GM18505 (cell line): ENCODE measurements around the gene EDA.

Experiments used
- ATAC-seq: cut with Tn5 transposase; IDR thresholded peaks from one replicate; pipeline ENCODE4 v1.9.1; 2021; ENCODE audit not compliant: unreplicated experiment
- POLR2A ChIP-seq: IDR thresholded peaks from 4 replicates; pipeline ENCODE4 v1.6.1; 2011; ENCODE audit warnings: borderline replicate concordance; ENCODE audit not compliant: insufficient read depth, insufficient read length; ENCODE audit errors: extremely low read depth

EDA gene

DNA sequence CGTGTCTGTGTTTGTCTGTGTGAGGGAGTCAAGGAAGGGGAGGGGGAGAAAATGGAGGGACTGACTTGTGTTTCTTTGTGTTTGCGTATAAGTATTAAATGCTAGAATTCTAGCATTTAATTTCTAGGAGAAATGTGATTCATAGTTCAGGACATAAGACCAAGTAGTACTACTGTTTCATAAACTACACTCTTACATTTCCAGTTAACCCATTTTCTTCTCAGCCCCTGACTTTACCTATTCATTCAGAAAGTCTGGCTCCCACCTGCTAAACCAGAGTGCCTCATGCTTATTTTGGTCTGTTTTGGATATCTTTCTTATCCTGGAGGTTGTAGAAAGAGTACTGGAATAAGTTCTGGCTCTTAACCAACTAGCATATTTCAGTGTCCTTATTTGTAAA is 14.2 kb downstream of the EDA start:
- TF ChIP-seq POLR2A: no peak
- ATAC-seq: no peak

DNA sequence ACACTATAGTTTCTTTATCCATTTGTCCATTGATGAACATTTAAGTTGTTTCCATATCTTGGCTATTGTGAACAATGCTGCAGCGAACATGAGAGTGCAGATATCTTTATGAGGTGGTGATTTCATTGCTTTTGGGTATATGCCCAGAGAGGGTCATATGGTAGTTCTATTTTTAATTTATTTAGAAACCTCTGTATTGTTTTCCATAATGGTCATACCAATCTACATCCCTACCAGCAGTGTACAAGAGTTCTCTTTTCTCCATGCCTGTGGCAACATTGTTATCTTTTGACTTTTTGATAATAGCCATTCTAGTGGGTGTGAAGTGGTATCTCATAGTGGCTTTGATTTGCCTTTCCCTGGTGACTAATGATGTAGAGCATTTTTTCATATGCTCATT is 48.8 kb downstream of the EDA start:
- TF ChIP-seq POLR2A: no peak
- ATAC-seq: no peak

DNA sequence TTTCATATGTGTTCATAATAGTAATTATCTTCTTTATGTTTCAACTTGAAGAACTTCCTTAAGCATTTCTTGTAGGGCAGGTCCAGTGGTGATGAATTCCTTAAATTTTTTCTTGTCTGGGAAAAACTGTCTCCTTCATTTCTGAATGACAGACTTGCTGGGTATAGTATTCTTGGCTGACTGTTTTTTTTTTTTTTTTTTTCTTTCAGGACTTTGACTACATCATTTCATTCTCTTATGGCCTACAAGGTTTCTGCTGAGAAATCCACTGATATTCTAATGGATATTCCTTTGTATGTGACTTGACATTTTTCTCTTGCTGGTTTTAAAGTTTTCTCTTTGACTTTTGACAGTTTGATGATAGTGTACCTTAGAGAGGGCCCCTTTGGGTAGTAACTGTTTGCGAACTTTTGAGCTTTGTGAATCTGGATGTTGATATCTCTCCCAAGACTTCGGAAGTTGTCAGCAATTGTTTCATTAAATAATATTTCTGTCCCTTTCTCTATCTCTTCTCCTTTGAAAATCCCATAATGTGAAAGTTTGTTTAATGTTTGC is 54.2 kb downstream of the EDA start:
- no peak for ATAC-seq
- TF ChIP-seq POLR2A: no peak

DNA sequence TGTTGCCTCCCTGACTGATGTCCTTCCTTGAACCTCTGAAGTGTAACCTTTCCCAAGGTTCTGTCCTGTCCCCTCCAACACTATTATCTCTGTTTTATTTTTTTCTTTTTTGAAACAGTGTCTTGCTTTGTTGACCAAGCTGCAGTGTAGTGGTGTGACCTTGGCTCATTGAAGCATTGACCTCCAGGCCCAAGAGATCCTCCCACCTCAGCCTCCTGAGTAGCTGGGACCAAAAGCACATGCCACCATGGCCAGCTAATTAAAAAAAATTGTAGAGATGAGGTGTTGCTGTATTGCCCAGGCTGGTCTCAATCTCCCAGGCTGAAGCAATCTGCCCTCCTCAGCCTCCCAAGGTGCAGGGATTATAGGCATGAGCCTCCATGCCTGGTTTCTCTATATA is 59.0 kb downstream of the EDA start:
- no peak for ATAC-seq
- TF ChIP-seq POLR2A: no peak

DNA sequence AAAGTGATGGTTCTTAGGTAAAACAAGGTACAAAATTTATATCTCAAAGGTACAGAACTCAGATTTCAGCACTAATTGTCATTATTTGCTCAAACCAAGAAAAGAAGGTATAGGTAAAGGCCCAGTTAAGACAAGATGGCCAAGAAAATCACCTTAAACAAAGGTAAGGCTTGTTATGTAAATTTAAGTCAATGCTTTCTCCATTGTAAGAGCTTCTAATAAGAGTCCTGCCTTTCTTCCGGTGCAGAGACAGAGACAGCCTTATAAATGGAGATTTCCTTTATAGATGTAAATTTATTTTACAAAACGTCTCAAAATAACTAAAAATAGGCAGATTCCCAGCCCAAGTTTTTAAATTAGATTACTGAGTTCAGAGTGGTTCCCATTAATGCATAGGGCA is 89.9 kb downstream of the EDA start:
- no peak for ATAC-seq
- TF ChIP-seq POLR2A: no peak

DNA sequence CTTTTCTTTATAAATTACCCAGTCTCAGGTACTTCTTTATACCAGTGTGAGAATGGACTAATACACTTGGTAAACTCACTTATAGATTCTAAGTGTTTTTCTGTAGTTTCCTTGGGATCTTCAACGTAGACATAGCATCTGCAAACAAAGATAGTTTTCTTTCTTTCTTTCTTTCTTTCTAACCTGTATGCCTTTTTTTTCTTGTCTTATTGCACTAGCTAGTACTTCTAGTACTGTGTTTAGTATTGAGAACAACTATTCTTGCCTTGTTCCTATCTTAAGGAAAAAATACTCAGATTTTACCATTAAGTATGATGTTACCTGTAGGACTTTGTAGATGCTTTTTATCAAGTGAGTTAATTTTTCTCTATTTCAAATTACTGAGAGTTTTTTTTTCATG is 102.2 kb downstream of the EDA start:
- ATAC-seq: no peak
- TF ChIP-seq POLR2A: no peak

DNA sequence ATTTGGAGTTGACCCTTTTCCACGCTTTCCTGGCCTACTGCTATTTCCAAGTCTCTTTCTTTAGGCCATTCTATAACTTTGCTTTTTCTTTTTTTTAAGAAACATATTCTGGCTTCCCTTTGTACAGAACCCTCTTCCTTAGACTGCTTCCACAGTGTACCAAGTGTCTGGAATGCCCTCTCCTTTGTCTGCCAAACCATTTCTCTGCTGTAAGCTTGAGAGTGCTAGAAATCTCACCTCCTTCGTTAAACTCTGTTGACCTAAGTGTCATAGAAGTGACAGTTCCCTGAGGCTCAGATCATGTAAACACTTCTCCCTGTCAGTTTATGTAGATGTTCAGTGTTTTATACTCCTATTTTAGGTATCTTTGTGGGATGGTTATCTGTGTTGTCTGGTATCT is 108.4 kb downstream of the EDA start:
- no peak for TF ChIP-seq POLR2A
- no peak for ATAC-seq

DNA sequence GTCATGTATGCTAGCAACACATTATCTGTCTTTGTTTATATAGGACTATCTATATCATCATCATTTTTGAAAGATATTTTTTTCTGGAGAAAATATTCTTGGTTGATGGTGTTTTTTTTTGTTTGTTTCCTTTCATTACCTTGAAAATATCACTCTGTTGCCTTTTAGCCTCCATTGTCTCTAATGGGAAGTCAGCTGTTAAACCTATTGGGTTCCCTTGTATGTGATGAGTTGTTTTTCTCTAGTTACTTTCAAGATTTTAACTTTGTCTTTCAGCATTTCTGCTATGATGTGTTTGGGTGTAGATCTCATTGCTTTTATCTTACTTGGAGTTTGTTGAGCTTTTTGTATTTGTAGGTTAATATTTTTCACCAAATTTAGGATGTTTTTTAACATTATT is 124.4 kb downstream of the EDA start:
- ATAC-seq: no peak

DNA sequence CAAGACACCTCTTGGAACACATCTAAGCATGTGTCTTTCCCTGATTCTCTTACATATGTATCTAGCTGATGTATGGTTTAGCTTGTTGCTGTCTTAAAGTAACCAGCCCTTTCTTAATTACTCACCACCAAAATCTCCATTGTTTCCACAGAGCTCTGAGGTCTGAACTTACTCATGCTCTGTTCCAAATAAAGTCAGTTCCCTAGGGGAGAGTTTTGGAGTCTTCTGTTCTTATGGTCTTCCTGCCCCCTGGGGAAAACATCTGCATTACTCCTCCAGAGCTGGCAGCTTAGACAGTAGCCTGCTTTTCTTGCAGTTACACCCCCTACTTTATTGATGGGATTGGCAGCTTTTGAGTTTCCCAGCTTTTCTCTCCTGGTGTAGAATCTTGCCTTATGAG is 125.8 kb downstream of the EDA start:
- no peak for ATAC-seq
- TF ChIP-seq POLR2A: no peak

More for the DNA sequence above, 124.4 kb downstream of the EDA start:
- TF ChIP-seq POLR2A: no peak

DNA sequence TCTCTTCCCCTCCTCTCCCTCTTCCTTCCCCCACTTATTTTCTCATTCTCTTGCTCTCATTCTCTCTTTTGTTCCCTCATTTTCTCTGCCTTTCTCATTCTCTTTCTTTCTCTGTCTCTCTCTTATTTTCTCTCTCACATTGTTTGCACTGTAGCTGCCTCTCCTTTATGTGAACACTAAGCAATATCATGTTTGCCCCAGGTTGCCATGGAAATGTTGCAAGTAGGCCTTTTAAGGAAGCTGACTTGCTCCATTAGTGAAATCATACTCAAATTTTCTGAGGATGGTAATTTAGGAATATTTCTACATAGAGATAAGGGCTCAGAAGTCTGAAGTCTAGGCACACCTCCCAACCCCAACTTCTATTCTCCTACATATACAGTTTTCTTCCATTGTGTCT is 130.1 kb downstream of the EDA start:
- TF ChIP-seq POLR2A: no peak
- no peak for ATAC-seq

DNA sequence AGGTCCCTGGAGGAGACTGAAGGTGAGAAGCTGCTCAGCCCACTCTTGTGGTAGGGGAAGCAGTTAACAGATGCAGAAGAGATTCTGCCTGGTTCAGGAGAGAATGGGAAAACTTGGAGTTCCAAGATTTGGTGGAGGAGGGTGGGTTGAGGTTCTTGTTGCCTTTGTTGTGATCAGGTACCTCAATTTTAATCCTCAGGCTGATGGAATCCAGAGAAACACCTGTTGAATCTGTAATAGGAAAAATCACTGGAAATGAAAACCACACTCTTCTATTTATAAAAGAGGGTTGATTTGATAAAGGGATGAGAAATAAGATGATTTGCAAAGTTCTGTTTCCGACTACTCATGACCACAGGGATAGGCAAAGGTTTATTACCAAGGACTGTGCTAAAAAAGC is 132.1 kb downstream of the EDA start:
- no peak for TF ChIP-seq POLR2A
- no peak for ATAC-seq

DNA sequence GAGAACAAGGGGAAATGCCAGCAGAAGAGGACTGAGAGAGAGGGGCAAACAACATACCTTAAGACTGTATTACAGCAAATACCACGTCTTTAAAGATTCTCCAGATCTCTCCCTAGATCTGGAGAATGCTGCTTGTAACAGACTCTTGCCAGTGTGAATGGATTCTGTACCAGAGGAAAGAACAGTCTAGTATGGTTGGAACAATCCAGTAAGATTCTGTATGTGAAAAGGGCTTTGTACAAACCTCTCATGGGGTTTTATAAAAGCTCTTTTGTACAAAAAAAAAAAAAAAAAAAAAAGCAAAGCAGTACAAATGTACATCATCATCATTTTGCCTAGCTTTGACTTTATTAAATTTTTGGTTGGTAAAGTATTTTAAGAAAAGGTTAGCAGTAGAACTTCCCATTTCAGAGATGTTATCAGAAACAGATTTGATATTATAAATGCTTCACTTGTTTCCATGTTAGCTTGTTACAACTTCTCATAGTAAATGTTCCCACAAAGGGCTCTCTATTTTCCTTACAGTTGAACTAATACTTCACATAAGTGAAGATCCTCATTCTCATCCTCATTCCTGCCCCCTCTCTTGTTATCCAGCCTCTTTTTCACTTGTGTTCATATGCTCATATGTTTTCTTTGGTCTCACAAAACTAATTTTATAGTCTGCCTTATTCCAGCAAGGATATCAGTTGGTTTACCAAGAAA is 144.2 kb downstream of the EDA start:
- no peak for ATAC-seq
- no peak for TF ChIP-seq POLR2A

DNA sequence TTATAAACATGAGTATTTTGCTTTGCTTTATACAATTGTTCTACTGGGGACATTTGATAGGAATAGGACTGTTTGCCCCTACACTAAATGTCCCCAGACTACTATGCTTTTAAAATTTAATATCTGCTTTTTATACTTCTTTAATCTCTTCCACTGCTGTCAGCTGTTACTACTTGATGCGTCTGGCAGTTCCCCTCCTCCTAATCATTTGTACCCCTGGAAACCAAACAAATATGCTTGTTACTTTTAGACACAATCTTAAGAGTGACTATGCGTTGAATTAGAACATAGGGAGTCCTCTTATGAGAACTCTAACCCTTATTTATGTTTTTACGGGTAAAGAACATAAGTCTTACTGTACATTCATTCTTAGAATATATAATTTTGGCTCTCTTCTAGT is 145.7 kb downstream of the EDA start:
- TF ChIP-seq POLR2A: no peak
- no peak for ATAC-seq

DNA sequence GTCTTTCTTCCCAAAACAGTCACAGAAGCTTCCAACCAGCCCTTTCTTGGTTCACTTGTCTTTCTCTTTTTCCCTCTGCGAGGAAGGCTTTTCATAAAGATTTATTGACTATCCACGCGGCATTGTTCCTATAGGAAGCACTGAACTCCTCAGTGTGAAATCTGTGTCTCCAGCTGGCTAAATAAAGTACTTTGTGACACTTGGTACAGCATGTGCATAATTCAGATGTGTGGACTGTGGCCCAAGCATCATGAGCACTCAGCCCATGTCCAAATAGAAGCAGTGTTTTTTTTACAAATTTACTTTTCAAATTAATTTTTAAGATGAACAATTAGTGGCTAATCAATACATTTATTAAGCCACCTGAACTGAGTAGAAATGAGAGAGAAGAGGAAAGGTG is 146.4 kb downstream of the EDA start:
- no peak for TF ChIP-seq POLR2A
- ATAC-seq: no peak
